ENCODE measurements around the gene UBL3.

The UBL3 gene

DNA sequence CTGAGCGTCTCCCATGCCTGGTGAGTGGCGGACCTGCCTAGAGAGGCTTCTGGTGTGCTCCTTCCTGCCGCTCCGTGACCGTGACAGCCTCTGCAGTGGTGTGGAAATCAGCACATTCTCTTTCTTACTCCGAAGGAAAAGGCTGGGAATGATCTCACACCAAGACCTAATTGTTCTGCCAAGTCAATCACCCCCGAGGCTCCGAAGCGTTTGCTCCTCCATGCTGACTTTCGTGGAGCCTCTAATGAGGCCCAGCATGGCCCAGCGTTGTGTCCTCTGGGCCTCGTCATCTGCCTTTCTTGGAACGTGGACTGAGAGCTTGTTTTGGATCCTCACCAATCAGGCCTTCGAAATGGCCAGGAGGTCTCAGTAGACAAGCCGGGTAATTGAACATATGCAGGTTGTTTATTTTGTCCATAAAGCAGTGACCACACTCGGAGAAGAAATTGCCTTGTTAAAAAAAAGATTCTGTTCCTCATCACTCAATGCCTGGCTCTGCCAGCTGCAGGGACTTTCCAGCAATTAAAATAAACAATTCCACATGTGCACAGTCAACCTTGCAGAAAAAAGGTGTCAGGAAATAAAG is 107.1 kb downstream of the UBL3 start:
- no peak overlapping the region for H3K4me3 ChIP-seq (IDR thresholded peaks at IDR 0.05; ENCODE audit: insufficient read depth, low read depth, low read length)
- no peak overlapping the region for H3K27ac ChIP-seq
- no peak overlapping the region for H2AFZ ChIP-seq (ENCODE audit: low read depth)
- peaks cover 11% of the 10 kb centered on the region for H3K4me1 ChIP-seq (ENCODE audit: low read depth, poor library complexity, severe bottlenecking)
- H3K79me2 ChIP-seq (ENCODE audit: insufficient read depth, low read depth), result no peaks in the 10 kb centered on the region
- no peaks in the 10 kb centered on the region for H3K36me3 ChIP-seq (ENCODE audit: insufficient read depth)
- no peak overlapping the region for H3K4me2 ChIP-seq
- H4K20me1 ChIP-seq (ENCODE audit: insufficient read depth), result no peaks in the 10 kb centered on the region
- H3K27me3 ChIP-seq (ENCODE audit: insufficient read depth, low read depth), result no peaks in the 10 kb centered on the region
- TF ChIP-seq, protein P1, sequence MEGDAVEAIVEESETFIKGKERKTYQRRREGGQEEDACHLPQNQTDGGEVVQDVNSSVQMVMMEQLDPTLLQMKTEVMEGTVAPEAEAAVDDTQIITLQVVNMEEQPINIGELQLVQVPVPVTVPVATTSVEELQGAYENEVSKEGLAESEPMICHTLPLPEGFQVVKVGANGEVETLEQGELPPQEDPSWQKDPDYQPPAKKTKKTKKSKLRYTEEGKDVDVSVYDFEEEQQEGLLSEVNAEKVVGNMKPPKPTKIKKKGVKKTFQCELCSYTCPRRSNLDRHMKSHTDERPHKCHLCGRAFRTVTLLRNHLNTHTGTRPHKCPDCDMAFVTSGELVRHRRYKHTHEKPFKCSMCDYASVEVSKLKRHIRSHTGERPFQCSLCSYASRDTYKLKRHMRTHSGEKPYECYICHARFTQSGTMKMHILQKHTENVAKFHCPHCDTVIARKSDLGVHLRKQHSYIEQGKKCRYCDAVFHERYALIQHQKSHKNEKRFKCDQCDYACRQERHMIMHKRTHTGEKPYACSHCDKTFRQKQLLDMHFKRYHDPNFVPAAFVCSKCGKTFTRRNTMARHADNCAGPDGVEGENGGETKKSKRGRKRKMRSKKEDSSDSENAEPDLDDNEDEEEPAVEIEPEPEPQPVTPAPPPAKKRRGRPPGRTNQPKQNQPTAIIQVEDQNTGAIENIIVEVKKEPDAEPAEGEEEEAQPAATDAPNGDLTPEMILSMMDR (conservative IDR thresholded peaks at IDR 0.05; ENCODE audit: low read depth, low read length), result no peak
- no peak overlapping the region for H3K9ac ChIP-seq

DNA sequence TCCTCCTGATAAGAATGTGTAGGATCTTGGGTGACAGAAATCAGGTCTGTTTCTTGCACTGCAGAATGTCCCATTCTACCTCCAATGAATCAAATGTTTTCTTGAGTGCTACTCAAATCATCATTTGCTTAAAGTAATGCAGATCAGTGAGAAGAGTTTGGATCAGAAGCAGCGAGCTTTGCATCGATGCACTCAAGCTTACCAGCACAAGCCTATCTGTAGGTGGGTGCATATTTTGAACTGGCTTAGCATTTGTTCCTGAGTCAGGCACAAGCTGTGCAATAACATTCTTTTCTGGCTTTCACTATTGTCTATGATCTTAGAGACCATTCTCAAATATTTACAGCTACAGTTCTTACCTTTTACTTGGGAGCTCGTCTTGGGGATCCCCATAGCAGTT is 109.5 kb downstream of the UBL3 start:
- Histone ChIP-seq H3K4me2 (no peak overlapping the region), H3K36me3 (ENCODE audit: insufficient read depth) (no peaks in the 10 kb centered on the region), H3K27me3 (ENCODE audit: insufficient read depth, low read depth) (no peaks in the 10 kb centered on the region), H2AFZ (ENCODE audit: low read depth) (no peak overlapping the region), H3K27ac (no peak overlapping the region), H3K4me3 (IDR thresholded peaks at IDR 0.05; ENCODE audit: insufficient read depth, low read depth, low read length) (no peak overlapping the region), H3K79me2 (ENCODE audit: insufficient read depth, low read depth) (no peaks in the 10 kb centered on the region), H4K20me1 (ENCODE audit: insufficient read depth) (no peaks in the 10 kb centered on the region), H3K4me1 (ENCODE audit: low read depth, poor library complexity, severe bottlenecking) (peaks cover 11% of the 10 kb centered on the region), H3K9ac (no peak overlapping the region)
- TF ChIP-seq, protein P1 (conservative IDR thresholded peaks at IDR 0.05; ENCODE audit: low read depth, low read length), result no peak

DNA sequence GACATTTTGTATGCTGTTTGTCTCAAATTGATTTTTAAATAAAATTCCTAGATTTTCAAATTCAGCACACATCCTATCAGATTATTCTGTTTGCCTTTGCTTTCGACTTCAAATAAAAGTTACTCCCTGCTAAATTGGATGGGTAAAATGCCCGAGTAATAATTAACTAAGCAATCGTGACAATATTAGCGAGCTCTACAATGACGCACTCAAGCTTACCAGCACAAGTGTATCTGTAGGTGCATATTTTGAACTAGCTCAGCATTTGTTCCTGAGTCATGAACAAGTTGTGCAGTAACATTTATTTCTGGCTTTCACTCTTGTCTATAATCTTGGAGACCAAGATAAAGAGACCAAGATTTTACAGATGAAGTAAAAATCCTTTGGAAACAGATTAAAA is 113.4 kb downstream of the UBL3 start:
- Histone ChIP-seq H3K4me2 (no peak overlapping the region), H3K36me3 (ENCODE audit: insufficient read depth) (no peaks in the 10 kb centered on the region), H3K4me3 (IDR thresholded peaks at IDR 0.05; ENCODE audit: insufficient read depth, low read depth, low read length) (no peak overlapping the region), H4K20me1 (ENCODE audit: insufficient read depth) (no peaks in the 10 kb centered on the region), H3K9ac (no peak overlapping the region), H3K27ac (no peak overlapping the region), H3K4me1 (ENCODE audit: low read depth, poor library complexity, severe bottlenecking) (peaks cover 4% of the 10 kb centered on the region), H3K27me3 (ENCODE audit: insufficient read depth, low read depth) (no peaks in the 10 kb centered on the region), H3K79me2 (ENCODE audit: insufficient read depth, low read depth) (no peaks in the 10 kb centered on the region), H2AFZ (ENCODE audit: low read depth) (no peak overlapping the region)
- TF ChIP-seq, protein P1 (conservative IDR thresholded peaks at IDR 0.05; ENCODE audit: low read depth, low read length), result no peak

DNA sequence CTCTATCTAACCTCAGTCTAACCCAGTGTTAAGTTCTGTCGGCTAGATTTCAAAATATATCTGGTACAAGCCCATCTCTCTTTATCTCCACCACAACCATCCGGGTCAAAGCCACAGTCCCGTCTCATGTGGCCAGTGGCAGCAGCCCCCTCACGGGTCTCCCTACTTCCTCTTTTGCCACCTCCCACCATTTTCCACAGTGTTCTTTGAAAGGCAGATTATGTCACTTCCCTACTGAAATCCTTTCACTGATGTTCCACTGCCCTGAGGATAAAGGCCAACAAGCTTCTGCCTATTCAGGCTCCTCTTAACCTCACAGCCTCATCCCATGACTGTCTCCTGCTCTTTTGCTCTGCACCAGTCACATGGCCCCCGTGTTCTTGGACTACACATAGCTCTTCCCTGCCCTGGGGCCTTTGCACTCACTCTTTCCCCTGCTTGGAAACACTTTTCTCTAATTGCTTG is 117.2 kb downstream of the UBL3 start:
- Histone ChIP-seq H3K36me3 (ENCODE audit: insufficient read depth) (no peaks in the 10 kb centered on the region), H3K27me3 (ENCODE audit: insufficient read depth, low read depth) (no peaks in the 10 kb centered on the region), H3K4me1 (ENCODE audit: low read depth, poor library complexity, severe bottlenecking) (peaks cover 4% of the 10 kb centered on the region), H2AFZ (ENCODE audit: low read depth) (no peak overlapping the region), H3K27ac (no peak overlapping the region), H3K9ac (no peak overlapping the region), H3K4me3 (IDR thresholded peaks at IDR 0.05; ENCODE audit: insufficient read depth, low read depth, low read length) (no peak overlapping the region), H4K20me1 (ENCODE audit: insufficient read depth) (no peaks in the 10 kb centered on the region), H3K4me2 (no peak overlapping the region), H3K79me2 (ENCODE audit: insufficient read depth, low read depth) (no peaks in the 10 kb centered on the region)
- TF ChIP-seq, protein P1 (conservative IDR thresholded peaks at IDR 0.05; ENCODE audit: low read depth, low read length), result no peak

All from KMS-11 (cell line).